ENCODE measurements around the gene SLC9A3.
"Not testable (repeated sequence)": the region's sequence is repeated elsewhere in the genome, so short reads cannot be mapped to it uniquely, and the experiment has no call there.

SLC9A3 gene

DNA sequence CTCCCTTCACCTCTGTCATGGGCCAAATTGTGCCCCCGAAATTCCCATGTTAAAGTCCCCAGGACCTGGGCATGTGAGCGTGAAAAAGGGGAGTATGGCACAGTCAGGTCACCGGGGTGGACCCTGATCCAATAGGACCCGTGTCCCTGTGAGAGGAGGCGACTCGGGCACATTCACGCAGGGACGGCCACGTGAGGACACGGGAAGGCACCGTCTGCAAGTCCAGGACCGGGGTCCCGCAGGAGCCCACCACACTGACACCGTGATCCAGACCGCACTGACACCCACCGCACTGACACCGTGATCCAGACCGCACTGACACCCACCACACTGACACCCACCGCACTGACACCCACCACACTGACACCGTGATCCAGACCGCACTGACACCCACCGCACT lies 37.7 kb downstream of the SLC9A3 start:
- DNase-seq = not testable (repeated sequence)

DNA sequence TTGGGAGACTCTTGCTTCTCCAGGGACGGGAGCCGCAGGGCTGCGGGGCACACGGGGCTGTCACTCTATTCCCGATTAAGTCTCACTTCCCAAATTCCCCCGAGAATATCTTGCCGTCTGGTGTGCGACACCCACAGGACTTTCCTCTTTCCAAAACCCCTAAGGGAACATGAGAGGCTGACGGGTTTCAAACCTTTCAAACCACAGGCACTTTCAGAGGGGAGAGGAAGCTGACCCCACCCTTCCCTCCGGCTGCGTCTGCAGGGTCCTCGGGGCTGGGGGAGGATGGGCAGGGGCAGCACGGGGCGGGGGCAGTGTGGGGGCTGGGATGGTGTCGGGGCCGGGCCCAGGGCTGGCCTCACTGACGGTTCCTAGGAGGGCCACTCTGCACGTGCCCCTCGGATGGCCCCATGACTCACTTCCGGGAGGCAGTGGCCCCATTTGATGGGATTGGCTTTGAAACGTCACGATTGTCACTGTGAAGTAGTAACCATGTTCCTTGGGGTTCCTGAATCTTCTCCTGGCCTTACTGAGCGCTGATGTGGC lies 38.2 kb downstream of the SLC9A3 start:
- no peak for DNase-seq

DNA sequence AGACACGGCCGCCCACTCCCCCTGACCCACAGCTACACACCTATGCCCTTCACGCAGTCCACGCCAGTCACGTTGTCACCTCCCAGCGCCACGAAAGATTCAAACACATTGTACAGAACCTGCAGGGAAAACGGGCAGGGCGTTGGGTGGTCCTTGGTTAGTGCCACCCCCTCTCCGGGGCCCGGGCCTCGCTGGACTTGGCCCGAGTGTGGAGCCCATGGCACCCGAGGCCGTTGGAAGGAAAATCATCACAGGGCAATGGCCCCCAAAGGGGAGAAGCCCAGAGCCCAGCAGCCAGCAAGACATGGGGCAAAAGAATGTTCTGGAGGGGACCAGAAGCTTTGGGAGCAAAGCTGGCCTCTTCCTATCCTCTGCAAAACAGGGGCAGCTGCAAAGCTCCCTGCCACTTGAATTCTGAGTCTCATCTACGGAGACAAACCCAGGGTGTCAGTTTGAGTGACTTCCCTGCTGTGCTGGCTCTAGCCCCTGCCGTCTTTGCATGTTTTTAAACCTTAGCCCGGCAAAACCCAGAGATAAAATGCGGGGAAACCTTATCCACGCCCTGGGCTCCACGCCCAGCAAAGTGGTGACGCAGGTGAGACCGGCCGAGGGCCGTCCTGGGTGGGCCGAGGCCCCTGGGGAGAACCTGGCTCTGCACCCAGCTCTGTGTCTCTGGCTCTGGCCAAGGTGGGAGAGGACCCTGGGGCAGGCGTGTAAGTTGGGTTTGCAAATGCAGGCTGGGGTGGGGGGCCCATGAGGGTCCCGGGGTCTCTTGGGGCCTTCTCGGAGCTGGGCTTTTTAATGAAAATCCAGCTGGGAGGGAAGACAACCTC lies 38.9 kb downstream of the SLC9A3 start:
- no peak for DNase-seq

DNA sequence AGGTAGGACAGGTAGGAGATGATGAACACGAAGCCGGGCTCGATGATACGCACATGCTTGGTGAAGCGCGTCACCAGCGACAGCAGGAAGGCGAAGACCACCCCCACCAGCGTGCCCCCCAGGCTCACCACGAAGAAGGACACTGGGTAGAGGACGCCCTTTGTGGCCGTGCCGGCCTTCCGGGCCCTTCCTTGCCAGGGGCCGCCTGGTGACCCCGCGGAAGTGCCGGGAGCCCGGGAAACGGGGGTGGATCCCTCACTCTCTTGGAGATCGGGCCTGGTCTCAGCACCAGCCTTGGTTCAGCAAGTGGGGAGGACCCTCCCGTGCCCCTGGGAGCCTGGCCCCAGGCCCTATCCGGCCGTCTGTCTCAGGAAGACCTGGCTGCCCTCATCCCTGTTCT lies 39.7 kb downstream of the SLC9A3 start:
- DNase-seq = no peak

DNA sequence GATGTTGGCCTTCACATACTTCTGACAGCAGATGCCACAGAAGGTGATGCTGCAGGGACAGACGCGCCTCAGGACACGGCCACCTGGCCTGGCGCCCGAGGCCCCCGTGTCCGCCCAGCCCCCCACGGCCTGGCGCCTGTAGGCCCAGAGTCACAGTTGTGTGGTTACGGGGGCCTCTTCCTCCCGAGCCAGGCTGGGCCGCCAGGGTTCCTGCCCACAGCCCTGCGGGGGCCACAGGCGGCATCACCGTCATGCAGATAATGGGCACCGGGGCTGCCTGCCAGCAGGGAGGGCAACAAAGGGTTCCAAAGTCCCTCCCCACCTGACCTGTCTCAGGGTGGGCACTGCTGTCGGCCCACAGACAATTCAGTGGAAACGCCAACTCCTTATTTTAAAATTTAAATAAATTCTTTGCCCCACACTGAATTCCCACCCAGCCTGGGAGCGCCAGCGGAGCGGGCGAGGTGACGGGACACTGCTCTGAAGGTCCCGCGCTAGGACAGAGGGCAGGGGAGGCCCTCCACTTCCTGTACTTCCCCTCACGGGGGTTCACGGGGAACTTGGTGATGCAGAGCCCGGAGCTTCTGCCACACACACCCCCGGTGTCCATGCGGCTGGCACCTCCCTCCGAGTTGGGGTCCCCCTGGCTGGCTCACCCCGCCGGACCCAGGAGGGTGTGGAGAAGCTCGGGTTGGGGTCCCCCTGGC lies 40.7 kb downstream of the SLC9A3 start:
- no peak for DNase-seq

DNA sequence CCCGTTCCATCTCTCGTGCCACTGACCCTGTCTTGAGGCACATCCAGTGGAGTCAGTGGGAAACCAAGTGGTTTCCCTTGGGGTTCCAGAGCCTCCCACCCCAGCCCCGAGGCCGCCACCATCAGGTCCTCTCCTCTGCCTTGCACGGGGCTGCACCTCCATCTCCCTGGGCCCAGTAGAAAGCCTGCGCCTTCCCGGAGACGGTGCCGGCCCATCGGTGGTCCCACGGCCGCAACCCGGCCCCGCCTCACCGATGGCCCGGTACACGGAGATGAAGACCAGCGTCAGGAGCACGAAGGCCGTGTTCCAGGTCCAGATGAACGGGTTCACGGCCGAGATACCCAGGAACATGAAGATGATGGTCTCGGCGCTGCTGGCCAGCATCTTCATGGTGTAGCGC lies 41.2 kb downstream of the SLC9A3 start:
- no peak for DNase-seq

DNA sequence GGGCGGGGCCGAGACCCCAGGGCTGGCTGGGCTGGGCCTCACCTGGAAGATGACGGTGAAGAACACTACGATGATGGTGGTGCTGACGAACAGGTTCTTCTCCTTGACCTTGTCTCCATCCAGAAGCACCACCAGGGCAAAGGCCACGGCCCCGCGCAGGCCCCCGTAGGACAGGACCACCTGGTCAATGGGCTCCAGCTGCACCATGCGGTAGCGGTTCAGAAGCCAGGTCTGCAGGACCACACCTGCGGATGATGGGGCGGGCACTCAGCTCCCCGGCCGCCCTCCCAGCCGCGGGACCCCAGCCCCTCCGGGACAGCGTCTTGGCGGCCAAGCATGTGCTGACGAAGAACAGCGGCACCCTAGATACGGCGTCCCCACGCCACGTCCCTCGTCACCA lies 41.7 kb downstream of the SLC9A3 start:
- DNase-seq = no peak

DNA sequence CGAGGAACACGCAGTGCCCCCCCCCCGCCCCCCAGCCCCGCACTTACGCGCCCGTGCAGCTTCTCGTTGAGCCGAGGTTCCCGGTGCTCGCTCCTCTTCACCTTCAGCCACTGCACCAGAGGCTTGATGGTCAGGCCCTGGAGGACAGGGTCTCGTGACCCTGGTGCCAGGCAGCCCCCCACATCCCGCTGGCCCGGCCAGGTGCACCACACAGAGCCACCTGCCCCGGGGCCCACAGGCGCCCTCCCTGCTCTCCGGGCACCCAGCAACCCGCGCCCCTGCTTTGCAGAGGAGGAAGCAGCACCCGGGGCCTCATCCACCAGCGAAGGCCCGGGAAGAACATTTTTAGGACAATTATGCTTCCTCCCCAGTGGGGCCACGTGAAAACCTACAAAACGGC lies 42.2 kb downstream of the SLC9A3 start:
- DNase-seq = no peak

DNA sequence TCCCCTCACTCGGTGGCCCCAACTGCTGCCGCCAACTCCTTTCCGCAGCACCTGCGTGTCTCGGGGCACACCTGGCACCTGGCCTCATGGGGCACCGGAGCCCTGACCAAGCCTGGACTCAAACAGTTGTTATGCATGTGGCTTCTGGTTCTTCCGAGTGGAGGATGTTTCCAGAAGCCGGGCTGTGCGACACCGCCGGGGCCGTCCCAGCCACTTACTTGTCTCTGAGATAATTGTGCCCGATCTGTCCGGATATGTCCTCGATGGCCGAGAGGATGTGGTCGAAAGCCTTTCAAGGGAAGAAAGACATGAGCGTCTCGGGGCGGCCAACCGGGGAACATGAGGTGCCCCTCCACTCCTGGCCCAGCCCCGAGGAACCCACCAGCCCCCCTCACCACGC lies 42.9 kb downstream of the SLC9A3 start:
- DNase-seq = no peak

DNA sequence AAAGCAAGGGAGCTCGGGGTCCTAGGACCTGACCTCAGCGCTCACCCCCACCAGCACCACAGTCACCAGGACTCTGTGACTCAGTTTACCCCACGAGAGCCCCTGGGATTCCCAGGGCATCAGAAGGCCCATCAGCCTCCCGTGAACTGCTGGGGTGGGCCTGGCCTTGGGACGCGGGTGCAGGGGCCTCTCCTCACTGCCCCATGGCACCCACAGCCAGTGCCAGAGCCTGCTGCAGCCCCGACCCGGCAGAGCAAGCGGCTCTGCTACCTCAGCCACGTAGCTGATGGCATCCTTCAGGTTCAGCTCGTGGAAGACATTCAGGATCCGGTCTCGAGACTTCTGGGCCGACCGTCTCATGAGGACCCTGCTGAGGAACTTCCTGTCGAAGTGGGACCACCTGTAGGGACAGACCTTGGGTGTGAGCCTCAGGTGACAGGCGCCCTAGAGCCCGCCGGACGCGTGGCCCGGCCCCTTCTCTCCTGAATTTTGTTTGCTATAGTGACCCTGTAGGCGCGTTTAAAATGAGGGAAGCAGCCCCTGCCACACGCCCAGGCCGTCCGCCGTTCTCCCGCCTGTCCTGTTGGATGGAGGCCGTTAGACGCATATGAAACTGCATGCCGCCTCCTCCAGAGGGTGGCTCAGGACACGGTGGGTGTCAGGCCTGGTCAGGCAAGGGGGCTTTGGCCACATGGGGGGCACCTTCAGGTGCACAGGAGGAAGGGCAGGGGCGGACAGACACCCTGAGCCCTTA lies 44.5 kb downstream of the SLC9A3 start:
- DNase-seq = no peak

DNA sequence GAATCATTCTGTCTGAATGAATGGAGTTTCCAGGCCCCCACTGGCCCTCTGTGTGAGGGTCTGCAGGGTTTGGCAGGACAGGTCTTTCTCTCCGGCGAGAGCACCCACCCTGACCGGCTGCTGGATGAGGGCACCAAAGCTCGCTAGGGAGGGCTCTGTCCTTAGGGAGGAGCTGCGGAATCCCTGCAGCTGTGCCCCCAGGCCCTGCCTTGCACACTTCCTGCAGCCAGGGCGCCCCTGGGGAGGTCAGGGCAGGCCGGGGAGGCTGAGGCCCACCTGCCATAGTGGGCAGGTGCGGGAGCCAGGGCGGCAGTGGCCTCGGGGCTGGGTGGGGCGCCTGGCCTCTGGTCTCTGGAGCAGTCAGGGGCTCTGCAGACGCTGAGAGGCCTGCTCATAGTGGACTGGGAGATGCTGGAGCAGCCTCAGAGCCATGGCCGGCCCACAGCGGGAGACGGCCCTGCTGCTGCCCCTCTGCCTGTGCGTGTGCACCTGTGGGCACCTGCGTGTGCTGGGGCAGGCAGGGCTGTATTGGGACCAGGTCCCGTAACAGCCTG lies 45.2 kb downstream of the SLC9A3 start:
- DNase-seq = no peak

DNA sequence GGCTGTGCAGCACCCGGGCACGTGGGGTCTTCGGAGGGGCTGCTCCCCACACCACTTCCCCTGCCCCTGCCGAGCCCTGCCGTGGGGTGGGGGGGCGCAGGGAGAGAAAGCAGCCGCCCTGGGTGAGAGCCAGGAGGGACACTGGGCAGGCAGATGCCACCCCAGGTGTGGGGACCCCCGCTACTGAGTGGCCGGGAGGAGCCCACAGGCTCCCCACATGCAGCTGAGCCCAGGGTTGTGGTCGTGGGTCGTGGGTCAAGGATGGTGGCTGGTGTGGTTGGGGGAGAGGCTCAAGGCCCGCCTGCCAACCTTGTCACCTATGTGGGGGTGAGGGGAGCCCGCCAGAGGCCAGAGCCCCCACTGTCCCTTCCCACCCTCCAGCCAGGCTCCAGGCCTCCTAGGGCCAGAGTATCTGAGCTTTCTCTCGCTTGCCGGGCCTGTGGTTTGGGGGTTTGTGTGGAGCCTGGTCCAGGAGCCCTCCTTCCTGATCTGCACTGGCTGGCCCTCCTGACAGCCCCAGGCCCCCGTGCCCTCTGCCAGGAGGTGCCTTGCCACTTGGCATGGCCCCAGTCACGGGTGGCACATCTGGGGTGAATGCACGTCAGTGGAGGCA lies 45.8 kb downstream of the SLC9A3 start:
- no peak for DNase-seq

DNA sequence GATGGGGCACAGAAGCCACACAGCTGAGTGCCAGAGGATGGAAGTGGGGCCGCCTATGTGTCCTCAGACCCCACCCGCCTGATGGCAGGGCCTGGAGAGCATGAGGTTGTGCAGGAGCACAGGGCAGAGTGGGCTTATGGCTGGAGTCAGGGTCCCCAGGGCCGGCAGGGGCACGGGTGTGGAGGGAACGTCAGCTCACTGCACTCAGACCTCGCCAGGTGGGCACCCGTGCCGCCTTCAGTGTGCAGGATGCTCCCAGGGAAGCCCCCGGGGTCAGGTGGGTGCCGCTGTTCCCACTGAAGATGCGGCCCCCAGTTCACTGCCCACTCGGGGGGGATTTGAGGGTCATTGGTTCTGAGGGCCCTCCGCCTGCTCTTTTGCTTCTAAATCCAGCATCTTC lies 46.4 kb downstream of the SLC9A3 start:
- DNase-seq = no peak

DNA sequence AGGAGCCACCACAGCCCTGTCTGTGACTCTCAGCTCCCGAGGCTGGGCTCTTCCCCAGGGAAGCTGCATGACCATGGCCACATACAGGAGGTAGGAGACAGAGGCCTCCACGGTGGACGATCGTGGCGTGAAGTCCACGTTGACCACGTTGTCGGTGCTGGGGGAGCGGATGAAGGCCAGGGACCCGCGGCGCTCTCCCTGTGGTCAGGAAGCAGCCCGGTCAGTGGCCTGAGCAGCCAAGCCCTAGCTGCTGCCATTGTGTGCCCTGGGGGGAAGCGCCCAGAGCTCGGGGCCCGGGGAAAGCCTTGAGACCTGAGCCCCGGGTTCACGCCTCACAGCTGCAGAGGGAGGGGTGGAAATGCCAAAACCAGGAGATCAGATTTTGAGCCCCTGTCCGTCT lies 47.0 kb downstream of the SLC9A3 start:
- DNase-seq = no peak

DNA sequence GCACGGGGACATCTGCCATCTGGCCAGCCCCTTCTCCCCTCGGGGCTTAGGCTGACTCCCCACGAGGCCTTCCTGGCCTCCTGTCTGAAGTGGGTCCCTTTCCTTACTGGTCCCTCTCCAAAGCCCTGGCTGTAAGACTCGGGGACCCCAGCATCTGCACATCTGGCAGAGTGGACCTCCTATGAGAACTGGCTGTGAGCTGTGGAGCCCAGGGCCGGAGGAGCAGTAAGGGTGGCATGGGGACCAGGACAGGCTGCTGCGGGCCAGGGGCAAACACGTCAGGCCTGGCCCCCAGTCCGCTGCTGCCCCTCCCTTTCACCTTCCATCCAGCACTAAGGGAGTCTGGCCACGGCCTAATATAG lies 47.5 kb downstream of the SLC9A3 start:
- DNase-seq = no peak

DNA sequence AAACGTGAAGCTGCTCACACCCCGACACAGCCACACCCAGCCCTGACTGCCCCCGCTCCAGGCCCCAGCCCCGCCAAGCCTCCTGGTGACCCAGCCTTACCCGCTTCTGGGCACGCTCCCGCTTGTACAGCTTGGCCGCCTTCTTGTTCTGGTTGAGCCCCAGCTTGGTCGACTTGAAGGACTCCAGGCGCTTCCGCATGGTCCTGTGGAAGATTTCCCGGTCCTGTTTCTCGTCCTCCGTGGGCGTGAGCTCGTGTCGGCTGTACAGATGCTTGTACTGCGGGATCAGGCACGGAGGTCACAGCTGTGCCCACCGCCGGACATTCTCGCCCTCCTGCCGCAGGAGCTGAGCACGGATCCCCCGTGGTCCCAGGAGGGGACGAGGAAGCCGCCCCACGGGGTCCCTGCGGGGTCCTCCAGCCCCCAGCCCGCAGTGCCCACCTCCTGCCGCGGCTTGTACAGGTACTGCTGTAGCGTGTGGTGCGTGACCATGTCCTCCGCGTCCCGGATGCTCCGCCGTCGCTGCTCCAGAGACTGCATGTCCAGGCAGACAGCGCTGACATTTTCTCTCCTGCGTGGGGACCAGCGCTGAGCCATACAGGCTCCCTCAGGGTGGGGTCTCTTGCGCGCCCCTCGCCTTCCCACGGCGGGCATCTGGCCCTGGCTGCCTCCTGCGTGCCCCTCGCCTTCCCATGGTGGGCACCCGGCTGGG lies 48.0 kb downstream of the SLC9A3 start:
- no peak for DNase-seq

DNA sequence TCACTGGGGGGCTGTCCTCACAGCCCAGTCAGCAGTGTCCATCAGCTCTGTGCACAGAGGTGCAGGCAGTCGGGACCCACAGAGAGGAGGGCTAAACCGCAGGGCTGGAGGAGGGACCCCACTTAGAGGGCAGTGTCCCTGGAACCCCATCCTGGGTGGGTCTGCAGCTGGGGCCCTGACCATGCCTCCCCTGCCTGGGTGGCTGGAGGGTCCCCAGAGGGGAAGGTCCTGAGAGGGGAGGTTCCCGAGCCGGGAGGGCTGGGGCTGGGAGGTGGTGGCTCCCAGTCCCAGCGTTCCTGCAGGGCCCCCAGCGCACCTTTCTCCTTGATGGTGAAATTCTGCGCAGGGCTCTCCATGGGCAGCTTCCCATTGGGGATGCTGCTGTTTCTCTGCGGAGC lies 48.5 kb downstream of the SLC9A3 start:
- DNase-seq = no peak

DNA sequence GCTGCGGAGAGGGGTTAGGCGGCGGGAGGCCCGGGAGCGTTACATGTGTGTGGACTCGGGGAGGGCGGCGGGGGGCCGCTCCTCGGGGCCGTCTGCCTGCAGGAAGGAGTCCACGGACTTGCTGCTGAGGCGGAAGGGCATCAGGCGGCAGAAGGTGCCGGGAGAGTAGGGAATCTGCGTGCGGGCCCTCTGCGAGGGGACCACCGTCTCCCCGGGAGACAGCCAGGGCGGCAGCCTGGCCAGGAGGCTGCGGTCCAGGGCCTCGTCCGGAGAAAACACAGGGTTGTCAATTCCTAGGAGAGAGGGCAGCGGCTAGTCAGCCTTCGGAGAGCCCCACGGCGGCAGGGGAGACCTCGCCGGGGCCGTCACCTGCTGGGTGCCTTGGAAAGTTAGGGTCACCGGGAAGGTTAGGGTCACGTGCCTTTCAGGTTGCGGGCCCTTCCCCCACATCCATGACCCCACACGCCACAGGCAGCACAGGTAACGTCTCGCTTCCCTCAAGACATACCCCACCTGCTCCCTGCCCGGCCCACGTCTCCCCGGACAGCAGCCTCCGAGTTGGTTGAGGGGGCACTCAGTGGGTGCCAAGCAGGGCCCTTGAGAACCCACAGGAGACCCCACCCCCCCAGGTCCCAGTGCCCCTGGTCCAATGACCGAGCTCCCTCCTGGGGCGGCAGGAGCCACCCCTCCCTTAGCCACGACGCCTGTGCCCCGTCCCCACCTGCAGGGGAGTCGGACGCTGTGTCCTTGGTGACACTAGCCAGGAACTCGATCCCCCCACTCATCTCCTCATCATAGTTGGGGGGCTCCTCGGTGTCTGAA lies 49.2 kb downstream of the SLC9A3 start:
- DNase-seq = peak; percentile 19

DNA sequence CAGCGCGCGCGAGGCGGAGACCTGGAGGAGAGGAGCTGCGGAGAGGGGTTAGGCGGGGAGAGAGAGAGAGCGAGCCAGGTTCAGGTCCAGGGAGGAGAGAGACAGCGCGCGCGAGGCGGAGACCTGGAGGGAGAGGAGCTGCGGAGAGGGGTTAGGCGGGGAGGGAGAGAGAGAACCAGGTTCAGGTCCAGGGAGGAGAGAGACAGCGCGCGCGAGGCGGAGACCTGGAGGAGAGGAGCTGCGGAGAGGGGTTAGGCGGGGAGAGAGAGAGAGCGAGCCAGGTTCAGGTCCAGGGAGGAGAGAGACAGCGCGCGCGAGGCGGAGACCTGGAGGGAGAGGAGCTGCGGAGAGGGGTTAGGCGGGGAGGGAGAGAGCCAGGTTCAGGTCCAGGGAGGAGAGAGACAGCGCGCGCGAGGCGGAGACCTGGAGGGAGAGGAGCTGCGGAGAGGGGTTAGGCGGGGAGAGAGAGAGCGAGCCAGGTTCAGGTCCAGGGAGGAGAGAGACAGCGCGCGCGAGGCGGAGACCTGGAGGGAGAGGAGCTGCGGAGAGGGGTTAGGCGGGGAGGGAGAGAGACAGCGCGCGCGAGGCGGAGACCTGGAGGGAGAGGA lies 49.9 kb downstream of the SLC9A3 start:
- DNase-seq = not testable (repeated sequence)

DNA sequence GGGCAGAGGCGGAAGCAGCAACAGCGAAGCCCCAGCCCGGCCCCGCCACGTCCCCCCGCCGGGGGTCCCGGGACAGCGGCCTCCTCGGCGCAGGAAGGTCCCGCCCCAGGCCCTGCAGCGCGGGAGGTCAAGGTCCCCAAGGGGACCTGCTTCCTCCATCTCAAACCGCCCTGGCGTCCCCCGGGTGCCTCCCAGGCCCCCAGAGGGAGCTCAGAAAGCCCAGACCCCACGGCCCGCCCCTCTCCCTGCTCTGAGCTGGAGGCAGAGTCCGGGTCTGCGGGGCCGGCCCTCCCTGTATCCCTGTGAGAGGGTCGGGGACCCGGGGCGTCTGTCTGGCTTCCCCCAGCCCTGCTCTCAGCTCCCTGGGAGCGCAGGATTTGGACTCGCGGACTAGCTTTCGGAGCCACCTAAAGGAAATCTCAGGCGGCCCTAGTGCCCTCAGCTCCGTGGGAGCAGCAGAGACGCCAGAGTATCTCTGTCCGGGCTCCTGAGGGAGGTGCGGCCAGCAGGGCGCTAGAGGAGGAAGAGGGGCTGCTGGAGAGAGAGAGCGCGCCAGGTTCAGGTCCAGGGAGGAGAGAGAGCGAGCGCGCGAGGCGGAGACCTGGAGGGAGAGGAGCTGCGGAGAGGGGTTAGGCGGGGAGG lies 50.6 kb downstream of the SLC9A3 start:
- DNase-seq = peak; percentile 60

Measured in EL (cell line).